ENCODE measurements around the gene MEDAG. TPM values are rescaled to one million over a fixed set of nuclear protein-coding genes. Genes with fewer than 3 reads are reported as not detected.

Gene MEDAG
- total RNA-seq, 2 experiments from 2014 or later, result 0.19 TPM; not detected in 1

- H3K79me2 ChIP-seq (ENCODE audit: insufficient read depth, low read depth, low read length), result no peaks in the 10 kb centered on the region
- H3K36me3 ChIP-seq (ENCODE audit: insufficient read depth, low read length), result no peaks in the 10 kb centered on the region
- H3K4me1 ChIP-seq (ENCODE audit: insufficient read depth, low read length, poor library complexity, severe bottlenecking), result no peaks in the 10 kb centered on the region
- H3K4me3 ChIP-seq (ENCODE audit: low read depth, low read length, poor library complexity, severe bottlenecking), result no peak overlapping the region
- intact Hi-C loops (cut with micrococcal nuclease; ENCODE audit: unreplicated experiment), result no loop called here
- no peaks in the 10 kb centered on the region for H3K9me3 ChIP-seq (ENCODE audit: low read length)
- no peak overlapping the region for H3K27ac ChIP-seq (ENCODE audit: low read depth, low read length, poor library complexity, severe bottlenecking)
- CTCF ChIA-PET (ENCODE audit: unreplicated experiment), result no interaction called here
- BruUV-seq (replicated peaks), result no TSS peak
- no peak overlapping the region for H3K4me2 ChIP-seq (ENCODE audit: low read length)
- no peaks in the 10 kb centered on the region for H4K20me1 ChIP-seq (ENCODE audit: insufficient read depth, low read length)
- POLR2A ChIA-PET, result no interaction called here
- H2AFZ ChIP-seq (ENCODE audit: low read length), result no peak overlapping the region
- TF ChIP-seq EZH2phosphoT487 (IDR thresholded peaks at IDR 0.05; ENCODE audit: borderline replicate concordance, low read depth, low read length) (no peak), CTCF (conservative IDR thresholded peaks at IDR 0.05; ENCODE audit: low read length) (no peak)
- H3K9me2 ChIP-seq (ENCODE audit: insufficient read depth, low read length), result no peaks in the 10 kb centered on the region
- DNase-seq (ENCODE audit: low spot score), result no peak
These were observed 27.2 kb downstream of the MEDAG start for GRCh38 chr13:30933354-30933670.

- CTCF ChIA-PET (ENCODE audit: unreplicated experiment), result no interaction called here
- no TSS peak for BruUV-seq (replicated peaks)
These were observed 28.3 kb downstream of the MEDAG start for GRCh38 chr13:30934381-30934780.

GRCh38 chr13:30934803-30935202 is 28.7 kb downstream of the MEDAG start:
- Histone ChIP-seq H3K4me1 (ENCODE audit: insufficient read depth, low read length, poor library complexity, severe bottlenecking) (no peaks in the 10 kb centered on the region), H3K27ac (ENCODE audit: low read depth, low read length, poor library complexity, severe bottlenecking) (no peak overlapping the region), H4K20me1 (ENCODE audit: insufficient read depth, low read length) (no peaks in the 10 kb centered on the region), H3K4me3 (ENCODE audit: low read depth, low read length, poor library complexity, severe bottlenecking) (no peak overlapping the region), H2AFZ (ENCODE audit: low read length) (no peak overlapping the region), H3K4me2 (ENCODE audit: low read length) (no peak overlapping the region), H3K9me2 (ENCODE audit: insufficient read depth, low read length) (no peaks in the 10 kb centered on the region), H3K36me3 (ENCODE audit: insufficient read depth, low read length) (no peaks in the 10 kb centered on the region), H3K79me2 (ENCODE audit: insufficient read depth, low read depth, low read length) (no peaks in the 10 kb centered on the region), H3K9me3 (ENCODE audit: low read length) (no peaks in the 10 kb centered on the region)
- ChIA-PET POLR2A (interaction anchor here (1.1 kb wide), 1 partner anchor 16 kb away, joined by 3 read pairs; no protein-coding TSS in a partner anchor), CTCF (ENCODE audit: unreplicated experiment) (no interaction called here)
- no TSS peak for BruUV-seq (replicated peaks)
- TF ChIP-seq CTCF (conservative IDR thresholded peaks at IDR 0.05; ENCODE audit: low read length) (no peak), EZH2phosphoT487 (IDR thresholded peaks at IDR 0.05; ENCODE audit: borderline replicate concordance, low read depth, low read length) (no peak)
- DNase-seq (ENCODE audit: low spot score), result no peak
- intact Hi-C loops (cut with micrococcal nuclease; ENCODE audit: unreplicated experiment), result no loop called here

More at GRCh38 chr13:30934381-30934780, 28.3 kb downstream of the MEDAG start:
- Histone ChIP-seq H3K79me2 (ENCODE audit: insufficient read depth, low read depth, low read length) (no peaks in the 10 kb centered on the region), H3K4me1 (ENCODE audit: insufficient read depth, low read length, poor library complexity, severe bottlenecking) (no peaks in the 10 kb centered on the region), H3K4me3 (ENCODE audit: low read depth, low read length, poor library complexity, severe bottlenecking) (no peak overlapping the region), H3K9me2 (ENCODE audit: insufficient read depth, low read length) (no peaks in the 10 kb centered on the region), H4K20me1 (ENCODE audit: insufficient read depth, low read length) (no peaks in the 10 kb centered on the region), H3K9me3 (ENCODE audit: low read length) (no peaks in the 10 kb centered on the region), H2AFZ (ENCODE audit: low read length) (no peak overlapping the region), H3K4me2 (ENCODE audit: low read length) (no peak overlapping the region), H3K27ac (ENCODE audit: low read depth, low read length, poor library complexity, severe bottlenecking) (no peak overlapping the region), H3K36me3 (ENCODE audit: insufficient read depth, low read length) (no peaks in the 10 kb centered on the region)
- DNase-seq (ENCODE audit: low spot score), result no peak
- POLR2A ChIA-PET, result interaction anchor here (1.1 kb wide), 1 partner anchor 15 kb away, joined by 3 read pairs; no protein-coding TSS in a partner anchor
- TF ChIP-seq CTCF (conservative IDR thresholded peaks at IDR 0.05; ENCODE audit: low read length), result no peak
- no peak for TF ChIP-seq EZH2phosphoT487 (IDR thresholded peaks at IDR 0.05; ENCODE audit: borderline replicate concordance, low read depth, low read length)
- intact Hi-C loops (cut with micrococcal nuclease; ENCODE audit: unreplicated experiment), result no loop called here
